DND-41 (cell line): Measurements from ENCODE around the gene FAAP100.

Source experiments
- ATAC-seq: fragments of 200-7000 bp; cut with Tn5 transposase; 3 replicates; pipeline ENCODE4 v1.9.1; 2021; ENCODE audit warnings: low read depth; ENCODE audit not compliant: insufficient read depth
- DNase-seq: peaks from one replicate; pipeline ENCODE4 v3.0.0-alpha.2; 2020
- H2AFZ ChIP-seq: 2 replicates; pipeline ENCODE4 v1.6.0; 2012; ENCODE audit warnings: low read depth, low read length
- H3K27ac ChIP-seq: 2 replicates; pipeline ENCODE4 v1.5.1; 2012; ENCODE audit warnings: low read length, inconsistent platforms
- H3K27me3 ChIP-seq: fragments of 200-600 bp; sonication (generic); 2 replicates; pipeline ENCODE4 v1.6.0; 2012; ENCODE audit warnings: low read length, mild to moderate bottlenecking, inconsistent platforms; ENCODE audit not compliant: insufficient read depth, poor library complexity
- H3K36me3 ChIP-seq: 2 replicates; pipeline ENCODE4 v1.5.1; 2012; ENCODE audit warnings: low read length, inconsistent platforms; ENCODE audit not compliant: insufficient read depth
- H3K4me1 ChIP-seq: 2 replicates; pipeline ENCODE4 v1.5.1; 2012; ENCODE audit warnings: mild to moderate bottlenecking, low read length; ENCODE audit not compliant: insufficient read depth
- H3K4me2 ChIP-seq: 2 replicates; pipeline ENCODE4 v1.6.0; 2012; ENCODE audit warnings: mild to moderate bottlenecking, moderate library complexity, low read length, inconsistent platforms; ENCODE audit not compliant: insufficient read depth
- H3K4me3 ChIP-seq, 2 experiments: fragments of 200-600 bp in 1 of 2; shearing (Covaris generic) in 1 of 2; 2 replicates each; pipeline ENCODE4 v1.5.1; 2012 to 2016; ENCODE audit warnings: inconsistent platforms in 2 of 2, low read length in 2 of 2, mild to moderate bottlenecking in 2 of 2, low read depth in 1 of 2, moderate library complexity in 1 of 2
- H3K79me2 ChIP-seq: 2 replicates; pipeline ENCODE4 v1.6.0; 2012; ENCODE audit warnings: low read length, inconsistent platforms; ENCODE audit not compliant: insufficient read depth
- H3K9ac ChIP-seq: 2 replicates; pipeline ENCODE4 v1.6.0; 2012; ENCODE audit warnings: low read depth, mild to moderate bottlenecking, inconsistent platforms, low read length, moderate library complexity
- H3K9me3 ChIP-seq: 2 replicates; pipeline ENCODE4 v1.5.1; 2012; ENCODE audit warnings: low read length, moderate library complexity, mild to moderate bottlenecking, inconsistent platforms; ENCODE audit not compliant: insufficient read depth, severe bottlenecking
- H4K20me1 ChIP-seq: 2 replicates; pipeline ENCODE4 v1.6.0; 2012; ENCODE audit warnings: low read length; ENCODE audit not compliant: insufficient read depth
- CTCF ChIP-seq: IDR thresholded peaks from 2 replicates; pipeline ENCODE4 v1.5.1; 2012; ENCODE audit warnings: borderline replicate concordance, low read length, moderate library complexity, mild to moderate bottlenecking; ENCODE audit not compliant: poor library complexity, severe bottlenecking; ENCODE audit errors: extremely low read depth
- EZH2 ChIP-seq: IDR thresholded peaks from 3 replicates; pipeline ENCODE4 v1.6.1; 2012; ENCODE audit warnings: borderline replicate concordance, low read depth, mild to moderate bottlenecking, moderate library complexity, low read length, inconsistent platforms; ENCODE audit not compliant: severe bottlenecking

FAAP100 gene

GRCh38 chr17:81573794-81574642 lies 21.9 kb upstream of the FAAP100 start:
- TF ChIP-seq EZH2: no peak
- no peak for TF ChIP-seq CTCF
- Histone ChIP-seq H3K27me3 (no peaks in the 10 kb centered on the region), H3K4me2 (no peak overlapping the region), H3K79me2 (peaks cover 16% of the 10 kb centered on the region), H3K9ac (no peak overlapping the region), H3K4me1 (no peaks in the 10 kb centered on the region), H2AFZ (no peak overlapping the region), H3K4me3 (no peak overlapping the region), H3K36me3 (peaks cover 92% of the 10 kb centered on the region), H3K27ac (no peak overlapping the region), H4K20me1 (peaks cover 26% of the 10 kb centered on the region), H3K9me3 (no peaks in the 10 kb centered on the region)
- ATAC-seq: no peak
- DNase-seq: no peak

- H3K27me3 ChIP-seq: no peaks in the 10 kb centered on the region
- H3K27ac ChIP-seq: no peak overlapping the region
- H2AFZ ChIP-seq: no peak overlapping the region
- no peaks in the 10 kb centered on the region for H3K4me1 ChIP-seq
- H4K20me1 ChIP-seq: peaks cover 30% of the 10 kb centered on the region
- no peak overlapping the region for H3K4me3 ChIP-seq
- H3K4me2 ChIP-seq: no peak overlapping the region
- ATAC-seq (no peak), DNase-seq (no peak)
- peaks cover 93% of the 10 kb centered on the region for H3K36me3 ChIP-seq
- TF ChIP-seq CTCF: no peak
- TF ChIP-seq EZH2: no peak
- no peaks in the 10 kb centered on the region for H3K9me3 ChIP-seq
- H3K9ac ChIP-seq: no peak overlapping the region
- H3K79me2 ChIP-seq: peaks cover 11% of the 10 kb centered on the region
Measured at GRCh38 chr17:81572563-81573168, 20.5 kb upstream of the FAAP100 start.

- no peaks in the 10 kb centered on the region for H3K9me3 ChIP-seq
- no peak overlapping the region for H3K4me3 ChIP-seq
- H3K36me3 ChIP-seq: peaks cover 93% of the 10 kb centered on the region
- TF ChIP-seq CTCF (no peak), EZH2 (no peak)
- no peak overlapping the region for H2AFZ ChIP-seq
- DNase-seq (no peak), ATAC-seq (no peak)
- H3K79me2 ChIP-seq: peaks cover 6% of the 10 kb centered on the region
- H3K27me3 ChIP-seq: no peaks in the 10 kb centered on the region
- no peak overlapping the region for H3K4me2 ChIP-seq
- H3K4me1 ChIP-seq: no peaks in the 10 kb centered on the region
- peaks cover 25% of the 10 kb centered on the region for H4K20me1 ChIP-seq
- no peak overlapping the region for H3K9ac ChIP-seq
- H3K27ac ChIP-seq: no peak overlapping the region
Measured at GRCh38 chr17:81570964-81571363, 18.8 kb upstream of the FAAP100 start.
